SHP77 treated with DMSO at 0.1 percent for 48 hours (cell line): ENCODE results near the gene ZDHHC3.
"Not testable (repeated sequence)": the region's sequence is repeated elsewhere in the genome, so short reads cannot be mapped to it uniquely, and the experiment has no call there.

ENCODE experiments used
- DNase-seq: peaks from one replicate; lab custom pipeline; 2025; lab: John Stamatoyannopoulos, UW

Gene ZDHHC3

DNA sequence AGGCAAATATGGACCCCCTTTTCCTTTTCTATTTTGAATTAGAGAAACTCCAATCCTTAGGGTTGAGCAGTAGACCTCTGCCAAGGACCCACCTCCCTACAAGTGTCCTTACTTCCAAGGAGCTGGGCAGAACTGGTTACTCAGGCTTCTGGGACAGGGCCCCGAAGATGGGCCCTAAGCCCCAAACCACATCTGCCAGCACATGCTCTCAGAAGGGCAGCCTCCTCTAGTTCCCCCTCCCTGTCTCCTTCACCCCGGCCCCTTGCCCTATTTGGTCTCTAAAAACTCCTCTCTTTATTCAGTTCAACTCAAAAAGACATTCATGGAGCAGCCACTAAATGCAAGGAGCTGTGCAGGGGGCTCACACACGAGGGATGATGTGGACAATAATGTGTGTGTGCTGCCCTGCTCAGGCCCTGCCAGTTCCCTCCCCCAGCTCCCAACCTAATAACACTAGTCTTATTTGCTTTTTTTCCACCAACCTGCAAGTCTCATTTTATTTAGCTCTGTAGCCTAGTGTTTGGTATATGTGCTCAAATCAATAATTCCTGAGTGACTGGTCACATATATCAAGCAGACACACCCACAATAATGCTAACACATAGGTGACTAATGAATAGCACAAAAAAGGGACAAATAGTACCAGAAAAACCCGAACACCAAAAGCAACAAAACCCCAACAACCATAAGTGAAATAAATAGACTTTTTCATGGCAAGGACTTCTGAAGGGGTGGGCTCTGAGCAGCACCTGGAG lies 12.2 kb downstream of the ZDHHC3 start:
- DNase-seq: no peak

DNA sequence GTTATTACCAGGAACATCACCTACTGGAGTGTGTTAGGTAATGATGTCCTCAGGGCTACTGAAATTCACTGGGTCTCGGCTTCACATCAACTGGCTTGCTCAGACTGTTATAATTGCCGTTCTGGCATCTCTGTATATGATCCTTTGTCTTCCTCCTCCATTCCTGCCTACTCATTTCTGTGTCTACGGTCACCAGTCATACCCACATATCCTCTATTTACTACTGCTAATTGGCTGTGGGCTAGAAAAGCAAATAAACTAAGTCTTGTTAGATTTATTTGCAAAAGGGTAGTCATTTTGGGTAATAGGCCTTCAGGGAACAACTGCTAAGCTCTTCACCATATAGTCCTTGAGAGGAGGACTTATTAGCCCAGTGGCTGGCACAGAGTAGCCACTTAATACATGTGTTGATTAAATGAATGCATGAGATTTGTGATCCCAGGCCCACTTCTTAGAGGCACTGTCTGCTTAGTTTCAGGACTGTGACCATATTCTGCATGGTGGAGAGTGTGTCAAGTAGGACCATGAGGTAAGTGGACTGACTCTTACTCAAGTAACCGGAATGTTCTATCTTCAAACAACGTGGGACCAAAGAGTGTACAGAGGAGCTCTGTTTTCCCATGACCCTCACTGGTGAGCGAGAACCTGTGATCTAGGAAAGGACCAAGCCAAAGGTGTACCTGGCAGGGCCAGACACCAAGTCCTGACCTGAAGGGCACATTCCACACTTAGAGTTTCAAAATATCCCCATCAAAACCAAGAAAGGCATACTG lies 13.2 kb downstream of the ZDHHC3 start:
- DNase-seq: no peak

GRCh38 chr3:44961888-44962287 lies 14.1 kb downstream of the ZDHHC3 start:
- DNase-seq: no peak

GRCh38 chr3:44960387-44961026 lies 15.5 kb downstream of the ZDHHC3 start:
- no peak for DNase-seq

DNA sequence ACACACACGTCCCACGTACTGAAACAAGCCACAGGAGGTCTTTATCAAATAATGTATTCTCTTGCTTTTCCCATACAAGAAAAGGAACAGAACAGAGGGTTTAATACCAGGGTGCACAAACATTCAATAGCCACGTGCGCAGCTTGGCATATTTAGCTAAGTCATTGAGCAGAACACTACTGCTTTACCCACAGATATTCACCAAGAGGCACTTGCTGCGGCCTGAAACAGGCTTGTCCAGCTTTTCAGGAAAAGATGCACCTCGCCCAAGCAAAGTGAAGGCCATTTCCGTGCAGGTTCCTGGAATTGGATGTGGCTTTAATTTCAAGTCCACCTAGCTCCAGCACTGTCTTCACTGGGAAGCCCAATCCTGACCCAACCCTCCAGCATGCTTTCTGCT lies 17.6 kb downstream of the ZDHHC3 start:
- no peak for DNase-seq

DNA sequence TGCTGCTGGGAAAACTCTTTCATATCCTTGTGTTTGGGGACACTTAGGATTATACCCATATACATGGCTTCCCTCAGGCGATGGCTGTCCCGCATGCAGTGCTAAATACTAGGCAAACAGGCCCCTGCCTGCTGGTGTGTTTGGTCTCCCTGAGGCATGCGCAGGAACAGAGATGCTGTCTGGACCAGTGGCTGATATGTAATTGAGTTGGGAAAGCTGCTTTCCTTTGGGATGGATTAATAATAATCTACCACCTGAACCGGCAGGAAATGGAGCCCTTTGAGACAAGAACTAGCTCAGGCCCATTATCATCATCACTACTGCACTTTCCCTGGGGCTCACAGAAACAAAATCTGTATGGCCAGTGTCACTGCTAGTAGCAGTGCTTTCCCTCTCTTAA lies 18.0 kb downstream of the ZDHHC3 start:
- no peak for DNase-seq

DNA sequence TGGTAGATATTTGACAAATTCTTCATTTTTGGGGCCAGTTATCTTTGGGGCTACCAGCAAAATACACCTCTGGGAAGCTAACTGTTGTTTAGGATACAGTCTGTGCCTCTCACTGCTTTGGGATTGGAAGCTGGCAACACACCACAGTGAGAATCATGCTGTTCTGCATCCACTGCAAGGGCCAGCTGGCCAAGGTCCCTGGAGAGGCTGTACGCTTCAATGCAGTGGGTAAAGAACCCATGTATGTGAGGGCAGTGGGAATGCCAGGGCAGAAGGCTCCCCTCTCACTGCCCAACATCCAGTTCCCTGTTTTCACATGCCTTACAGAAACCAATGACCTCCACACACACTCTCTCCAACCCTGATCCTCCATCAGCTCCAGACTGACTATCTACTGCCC lies 20.1 kb downstream of the ZDHHC3 start:
- DNase-seq: no peak

DNA sequence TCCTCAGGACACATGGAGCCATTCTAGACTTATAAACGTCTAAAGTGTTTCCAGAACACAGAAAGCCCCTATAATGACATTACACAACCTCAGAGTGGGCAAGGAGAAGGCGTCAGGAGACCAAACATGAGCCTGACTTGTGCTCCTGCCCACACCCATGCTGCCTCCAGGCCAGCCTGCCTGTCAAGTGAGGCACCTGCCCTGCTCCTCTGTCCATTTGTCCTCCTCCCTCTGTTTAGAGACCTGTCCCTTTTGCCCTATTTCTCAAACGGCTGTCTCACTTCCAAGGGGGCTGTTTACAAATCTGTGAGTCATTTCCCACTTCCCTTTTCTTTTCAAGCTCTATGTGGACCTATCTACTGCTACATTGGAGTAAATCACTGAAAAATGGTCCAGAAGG lies 21.0 kb downstream of the ZDHHC3 start:
- no peak for DNase-seq

DNA sequence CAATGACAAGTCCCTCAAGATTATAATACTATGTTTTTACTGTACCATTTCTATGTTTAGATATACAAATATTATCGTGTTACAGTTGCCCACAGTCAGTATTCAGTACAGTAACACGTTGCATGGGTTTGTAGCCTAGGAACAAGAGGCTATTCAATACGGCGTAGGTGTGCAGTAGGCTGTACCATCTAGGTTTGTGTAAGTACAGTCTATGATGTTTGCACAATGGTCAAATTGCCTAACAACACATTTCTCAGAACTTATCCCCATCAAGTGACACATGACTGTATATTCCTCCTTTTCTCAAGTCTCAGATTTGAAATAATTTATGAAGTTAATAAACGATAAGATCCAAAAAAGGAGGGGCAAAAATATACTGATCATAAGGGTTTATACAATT lies 21.7 kb downstream of the ZDHHC3 start:
- no peak for DNase-seq

- no peak for DNase-seq
Measured at GRCh38 chr3:44952689-44953088, 23.3 kb downstream of the ZDHHC3 start.

GRCh38 chr3:44950275-44950734 lies 25.7 kb downstream of the ZDHHC3 start:
- DNase-seq: no peak

- not testable (repeated sequence) for DNase-seq
Measured at GRCh38 chr3:44949770-44950169, 26.2 kb downstream of the ZDHHC3 start.

DNA sequence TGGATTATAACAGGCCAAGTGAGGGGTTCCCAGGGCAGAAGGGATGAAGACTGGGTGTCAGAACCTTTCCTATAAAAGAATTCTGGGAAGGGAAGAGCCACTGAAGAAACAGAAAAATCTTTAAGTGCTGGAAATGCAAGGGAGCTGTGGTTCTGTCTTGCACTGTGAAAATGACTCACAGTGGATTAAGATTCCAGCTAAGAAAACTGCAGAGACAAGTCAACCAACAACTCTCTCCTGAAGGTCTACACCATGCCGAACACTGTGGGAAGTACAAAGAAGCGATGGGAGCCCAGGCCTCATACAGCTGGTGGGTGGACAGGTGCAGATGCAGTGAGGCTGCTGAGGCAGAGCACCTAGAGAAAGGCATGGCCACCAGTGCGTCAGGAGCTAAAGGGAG lies 27.7 kb downstream of the ZDHHC3 start:
- no peak for DNase-seq

- DNase-seq: no peak
Measured at GRCh38 chr3:44942202-44942921, 33.6 kb downstream of the ZDHHC3 start.

GRCh38 chr3:44939581-44940036 lies 36.4 kb downstream of the ZDHHC3 start:
- DNase-seq: no peak

- no peak for DNase-seq
Measured at GRCh38 chr3:44932986-44933944, 42.7 kb downstream of the ZDHHC3 start.

GRCh38 chr3:44932271-44932670 lies 43.7 kb downstream of the ZDHHC3 start:
- DNase-seq: no peak

DNA sequence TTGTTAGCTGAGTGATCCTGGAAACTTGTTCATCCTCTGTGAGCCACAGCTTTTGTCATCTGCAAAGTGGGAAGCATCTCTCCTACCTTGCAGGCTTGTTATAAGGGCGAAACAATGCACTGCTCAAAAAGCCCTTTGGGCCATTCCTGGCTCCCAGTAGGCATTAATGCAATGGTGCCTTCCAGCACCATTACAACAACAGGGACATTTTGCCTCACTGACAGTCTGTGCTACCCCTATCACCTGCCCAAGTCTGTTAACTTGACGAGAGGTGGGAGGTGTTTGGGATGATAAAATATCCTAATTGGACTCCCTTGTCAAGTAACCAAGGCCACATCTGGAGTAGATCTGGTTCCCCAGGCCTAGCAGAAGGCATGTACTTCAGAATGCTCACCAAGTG lies 44.2 kb downstream of the ZDHHC3 start:
- no peak for DNase-seq

- no peak for DNase-seq
Measured at GRCh38 chr3:44930911-44931310, 45.1 kb downstream of the ZDHHC3 start.

- no peak for DNase-seq
Measured at GRCh38 chr3:44929782-44930181, 46.2 kb downstream of the ZDHHC3 start.

GRCh38 chr3:44927371-44927770 lies 48.6 kb downstream of the ZDHHC3 start:
- no peak for DNase-seq
